Measurements from ENCODE around the gene BHLHA15.
"Not testable (repeated sequence)": the region's sequence is repeated elsewhere in the genome, so short reads cannot be mapped to it uniquely, and the experiment has no call there.

BHLHA15 gene

GRCh38 chr7:98217623-98218582, 6.7 kb downstream of the BHLHA15 start:
- no peak for DNase-seq (ENCODE audit: extremely low spot score)
- CTCF ChIA-PET, result no interaction called here
- POLR2A ChIA-PET, result no interaction called here
- TF ChIP-seq CTCF (IDR thresholded peaks at IDR 0.05; ENCODE audit: control extremely low read depth, extremely low read depth, low read depth, missing control alignments), result no peak

GRCh38 chr7:98219382-98219781, 8.1 kb downstream of the BHLHA15 start:
- POLR2A ChIA-PET; DNase-seq (ENCODE audit: extremely low spot score); CTCF ChIA-PET: not testable (repeated sequence)

DNA sequence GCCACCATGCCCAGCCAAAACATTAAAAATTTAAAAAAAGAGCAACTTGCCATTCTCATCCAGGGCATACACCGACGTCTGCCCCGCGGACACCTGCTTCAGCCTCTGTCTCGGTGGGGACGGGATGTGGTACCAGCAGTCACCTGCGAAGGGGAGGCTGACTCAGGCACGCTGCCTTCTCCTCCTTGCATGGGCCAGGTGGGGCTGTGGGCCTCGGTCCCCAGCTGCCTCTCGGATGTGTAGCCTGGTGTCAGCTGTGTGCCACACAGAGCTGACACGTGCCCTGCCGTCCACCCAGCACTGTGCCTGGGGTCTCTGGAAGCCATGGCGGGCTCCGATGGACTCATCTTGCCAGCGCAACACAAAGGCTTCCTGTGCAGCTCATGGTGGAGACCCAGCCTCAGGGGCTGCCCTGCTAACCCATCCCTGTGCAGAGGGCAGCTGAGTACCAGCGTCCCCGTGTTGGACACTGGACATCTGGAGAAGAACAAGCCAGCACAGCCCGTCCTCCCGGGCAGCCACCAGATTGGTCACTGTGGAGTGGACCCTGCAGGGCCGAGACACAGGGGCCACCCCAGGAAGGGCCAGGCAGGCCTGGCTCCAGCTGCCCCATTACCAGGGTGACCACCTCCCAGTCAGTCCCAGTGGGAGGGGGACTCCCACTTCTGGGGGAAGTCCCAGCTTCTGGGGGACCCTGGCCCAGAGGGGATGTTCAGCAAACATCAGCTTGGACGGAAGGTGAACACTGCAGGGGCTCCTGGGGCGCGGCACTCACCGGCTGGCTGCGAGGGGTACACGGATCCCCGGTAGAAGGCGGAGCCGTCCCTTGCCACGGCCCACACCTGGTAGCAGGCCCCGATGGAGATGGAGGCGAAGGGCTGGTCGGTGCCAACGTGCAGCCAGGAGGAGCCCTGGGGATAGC, 10.6 kb downstream of the BHLHA15 start:
- POLR2A ChIA-PET, result no interaction called here
- no peak for DNase-seq (ENCODE audit: extremely low spot score)
- TF ChIP-seq CTCF (IDR thresholded peaks at IDR 0.05; ENCODE audit: control extremely low read depth, extremely low read depth, low read depth, missing control alignments), result no peak
- CTCF ChIA-PET, result no interaction called here

DNA sequence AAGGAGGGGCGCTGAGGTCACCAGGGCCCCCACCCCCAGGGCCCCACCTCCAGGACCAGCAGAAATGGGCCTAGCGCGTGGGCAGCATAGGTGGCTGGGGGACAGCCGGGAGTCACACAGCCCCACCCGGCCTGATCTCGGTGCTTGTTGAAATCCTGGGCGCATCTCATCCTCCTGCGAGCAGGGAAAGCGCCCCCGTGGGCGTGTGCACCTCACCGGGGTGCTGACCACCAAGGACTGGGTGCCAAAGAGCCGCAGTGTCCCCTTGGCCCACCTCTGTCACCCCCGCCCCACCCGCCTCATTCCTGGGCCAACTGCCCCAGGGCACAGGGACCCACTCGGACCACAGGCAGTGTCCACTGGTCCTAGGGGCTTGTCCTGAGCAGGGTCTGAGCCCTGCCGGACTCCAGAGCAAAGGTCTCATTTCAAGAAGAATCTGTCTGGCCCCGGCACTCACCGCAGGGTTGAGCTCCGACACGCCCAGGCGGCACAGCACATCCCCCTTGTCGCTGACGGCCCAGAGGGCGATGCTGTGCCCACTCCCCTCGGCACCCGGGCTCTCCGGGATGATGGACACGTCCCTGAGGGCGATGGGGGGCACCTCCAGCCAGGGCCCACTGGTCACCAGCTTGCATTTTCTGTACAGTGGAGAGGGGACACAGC, 11.4 kb downstream of the BHLHA15 start:
- no peak for TF ChIP-seq CTCF (IDR thresholded peaks at IDR 0.05; ENCODE audit: control extremely low read depth, extremely low read depth, low read depth, missing control alignments)
- ChIA-PET CTCF (no interaction called here), POLR2A (no interaction called here)
- DNase-seq (ENCODE audit: extremely low spot score), result no peak

GRCh38 chr7:98223351-98223897, 12.2 kb downstream of the BHLHA15 start:
- TF ChIP-seq CTCF (IDR thresholded peaks at IDR 0.05; ENCODE audit: control extremely low read depth, extremely low read depth, low read depth, missing control alignments), result no peak
- CTCF ChIA-PET, result no interaction called here
- DNase-seq (ENCODE audit: extremely low spot score), result no peak
- POLR2A ChIA-PET, result no interaction called here

DNA sequence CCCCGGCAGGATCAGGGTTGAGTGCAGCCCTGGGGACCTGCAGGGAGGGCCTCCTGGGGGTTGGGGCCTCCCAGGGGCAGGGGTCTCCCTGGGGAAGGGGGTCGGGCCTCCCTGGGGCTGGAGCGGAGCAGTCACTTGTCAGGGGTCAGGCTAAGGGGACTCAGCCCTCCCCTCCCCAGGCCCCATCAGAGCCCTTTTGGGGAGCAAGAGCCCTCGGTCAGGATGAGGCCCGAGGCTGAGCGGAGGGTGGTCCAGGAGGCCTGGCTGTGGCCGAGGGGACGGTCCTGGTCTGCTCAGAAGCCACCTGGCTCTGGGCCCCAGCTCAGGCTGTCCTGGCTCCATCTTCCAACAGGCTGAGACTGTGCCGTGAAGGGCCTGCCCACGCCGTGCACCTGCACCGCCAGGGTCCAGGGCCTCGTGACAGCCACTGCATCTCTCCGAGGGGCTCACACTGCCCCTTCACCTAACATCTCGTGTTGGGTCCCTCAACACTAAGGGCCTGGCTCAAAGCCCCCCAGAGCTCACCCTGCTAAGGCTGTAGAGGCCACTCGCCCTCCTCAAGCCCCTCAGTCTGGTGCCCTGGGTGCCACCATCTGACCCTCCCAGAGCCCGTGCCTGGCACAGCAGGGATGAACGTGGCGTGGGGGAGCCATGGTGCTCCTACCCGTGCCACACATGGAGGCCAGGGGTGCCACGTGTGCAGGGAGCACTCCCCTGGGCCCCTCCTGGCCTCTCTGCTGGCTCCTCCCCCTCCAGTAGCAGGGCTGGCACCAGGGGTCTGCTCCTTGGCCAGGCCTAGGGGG, 12.9 kb downstream of the BHLHA15 start:
- CTCF ChIA-PET, result no interaction called here
- POLR2A ChIA-PET, result no interaction called here
- no peak for TF ChIP-seq CTCF (IDR thresholded peaks at IDR 0.05; ENCODE audit: control extremely low read depth, extremely low read depth, low read depth, missing control alignments)
- no peak for DNase-seq (ENCODE audit: extremely low spot score)
